Measurements from ENCODE around the gene SMTNL1.

Gene SMTNL1

GRCh38 chr11:57597916-57598830 lies 60.8 kb downstream of the SMTNL1 start:
- no peak for DNase-seq

- no peak for DNase-seq
These were observed 61.4 kb downstream of the SMTNL1 start for GRCh38 chr11:57598831-57599155.

DNA sequence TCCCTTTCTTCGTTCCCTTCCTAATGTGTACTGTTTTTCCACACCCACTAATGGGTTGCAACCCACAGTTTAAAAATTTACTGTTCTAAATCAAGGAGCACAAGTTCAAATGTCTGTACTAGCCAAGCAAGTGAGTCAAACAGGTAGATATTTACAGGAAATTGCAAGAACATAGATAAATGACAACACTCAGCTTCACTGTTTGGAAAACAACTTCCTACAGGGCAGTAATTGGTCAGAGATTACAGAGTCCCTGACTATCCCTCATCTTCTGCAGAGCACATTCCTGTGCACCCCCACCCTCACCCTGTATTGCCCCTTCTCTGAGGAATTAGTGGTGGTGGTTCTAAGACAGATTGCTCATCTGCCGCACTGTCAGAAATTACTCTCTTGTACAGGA lies 62.0 kb downstream of the SMTNL1 start:
- no peak for DNase-seq
